Panc1 (cell line): ENCODE measurements around the gene TNFRSF17. TPM values are rescaled to one million over a fixed set of nuclear protein-coding genes. Genes with fewer than 3 reads are reported as not detected.
"Not testable (repeated sequence)": the region's sequence is repeated elsewhere in the genome, so short reads cannot be mapped to it uniquely, and the experiment has no call there.

ENCODE experiments used
- ATAC-seq: fragments of 200-7000 bp; cut with Tn5 transposase; 2 replicates; pipeline ENCODE4 v1.9.1; 2020; ENCODE audit warnings: mild to moderate bottlenecking, moderate library complexity
- BruUV-seq: library from RNA; stranded (reverse); fragments of 400-500 nt; replicated peaks from 2 replicates; lab custom pipeline; 2021; lab: Mats Ljungman, UMichigan
- CTCF ChIA-PET: fragments of 300-600 bp; sonication (Branson Sonifier 250); formaldehyde crosslinking; loops from one replicate; lab custom pipeline; 2022; ENCODE audit warnings: antibody characterized with exemption; lab: Charles Lee
- POLR2A ChIA-PET: fragments of 300-600 bp; sonication (Branson Sonifier 250); formaldehyde crosslinking; loops from one replicate; lab custom pipeline; 2022; ENCODE audit warnings: antibody characterized with exemption; lab: Charles Lee
- DNase-seq: peaks from one replicate; pipeline ENCODE4 v3.0.0-alpha.2; 2010; ENCODE audit warnings: low read depth, low spot score
- H3K27ac ChIP-seq: 2 replicates; pipeline ENCODE4 v1.5.1; 2011; ENCODE audit warnings: mild to moderate bottlenecking, low read length, inconsistent platforms
- H3K27me3 ChIP-seq: fragments of 200-500 bp; sonication (Bioruptor generic); 2 replicates; pipeline ENCODE4 v1.6.0; 2014; ENCODE audit warnings: low read length, inconsistent platforms; ENCODE audit not compliant: control insufficient read depth, insufficient read depth
- H3K36me3 ChIP-seq: fragments of 200-500 bp; sonication (Bioruptor generic); 2 replicates; pipeline ENCODE4 v1.5.1; 2014; ENCODE audit warnings: inconsistent platforms, mild to moderate bottlenecking, low read length, moderate library complexity; ENCODE audit not compliant: control insufficient read depth, insufficient read depth
- H3K4me1 ChIP-seq: 2 replicates; pipeline ENCODE4 v1.5.1; 2011; ENCODE audit warnings: inconsistent platforms, mild to moderate bottlenecking, low read length, moderate library complexity; ENCODE audit not compliant: control insufficient read depth, insufficient read depth
- H3K4me3 ChIP-seq, 2 experiments: 2 replicates each; pipeline ENCODE4 v1.5.1; 2011 to 2012; ENCODE audit warnings: low read depth in 2 of 2, low read length in 2 of 2, mild to moderate bottlenecking in 2 of 2, inconsistent platforms in 1 of 2, moderate library complexity in 1 of 2
- H3K9me3 ChIP-seq: fragments of 200-500 bp; sonication (Bioruptor generic); 2 replicates; pipeline ENCODE4 v1.5.1; 2014; ENCODE audit warnings: low read depth, mild to moderate bottlenecking, inconsistent platforms, low read length, moderate library complexity; ENCODE audit not compliant: control insufficient read depth, insufficient read depth
- POLR2AphosphoS5 ChIP-seq: IDR thresholded peaks from 2 replicates; pipeline ENCODE4 v1.6.1; 2012; ENCODE audit warnings: mild to moderate bottlenecking, low read depth, low read length, moderate library complexity
- SIN3A ChIP-seq: IDR thresholded peaks from 2 replicates; pipeline ENCODE4 v1.6.1; 2012; ENCODE audit warnings: low read depth, mild to moderate bottlenecking, low read length, moderate library complexity, borderline replicate concordance; ENCODE audit not compliant: insufficient read depth
- TCF7L2 ChIP-seq: IDR thresholded peaks from 2 replicates; pipeline ENCODE4 v1.6.1; 2011; ENCODE audit warnings: mild to moderate bottlenecking, low read depth, low read length, inconsistent platforms
- in situ Hi-C: cut with HindIII; loops from 2 replicates; pipeline ENCODE4 v1.10.0; 2016; ENCODE audit warnings: low sequenced_read_pairs, low pct_unique_long_range_greater_than_20kb
- intact Hi-C: fragments of 100-400 bp; cut with micrococcal nuclease; formaldehyde crosslinking; loops from one replicate; pipeline ENCODE4 v1.10.0; 2022; ENCODE audit not compliant: unreplicated experiment
- total RNA-seq: library from RNA; stranded (reverse); gene quantifications from one replicate; pipeline ENCODE4 v1.2.1, GENCODE V29; 2021; ENCODE audit not compliant: unreplicated experiment
- TF ChIP-seq, protein P1 (sequence below): fragments of 450-650 bp; IDR thresholded peaks from 2 replicates; pipeline ENCODE4 v1.5.1; 2017; ENCODE audit warnings: mild to moderate bottlenecking
- TF ChIP-seq, protein P2 (sequence below), 2 experiments: IDR thresholded peaks; 2 replicates each; pipeline ENCODE4 v1.6.1; 2011 to 2012; ENCODE audit warnings: low read depth in 2 of 2, control low read depth in 1 of 2, low read length in 1 of 2, mild to moderate bottlenecking in 1 of 2, moderate library complexity in 1 of 2; ENCODE audit not compliant: insufficient read depth in 1 of 2

TNFRSF17 gene
- total RNA-seq, 1 experiment from 2014 or later = not detected

DNA sequence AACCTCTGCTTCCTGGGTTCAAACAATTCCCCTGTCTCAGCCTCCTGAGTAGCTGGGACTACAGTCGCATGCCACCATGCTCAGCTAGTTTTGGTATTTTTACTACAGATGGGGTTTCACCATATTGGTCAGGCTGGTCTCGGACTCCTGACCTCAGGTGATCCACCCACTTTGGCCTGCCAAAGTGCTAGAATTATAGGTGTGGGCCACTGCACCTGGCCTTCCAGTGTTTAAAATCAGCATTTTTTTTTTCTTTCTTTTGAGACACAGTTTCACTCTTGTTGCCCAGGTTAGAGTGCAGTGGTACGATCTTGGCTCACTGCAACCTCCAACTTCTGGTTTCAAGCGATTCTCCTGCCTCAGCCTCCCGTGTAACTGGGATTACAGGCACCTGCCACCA lies 5.3 kb downstream of the TNFRSF17 start:
- intact Hi-C loops, CTCF ChIA-PET: not testable (repeated sequence)

DNA sequence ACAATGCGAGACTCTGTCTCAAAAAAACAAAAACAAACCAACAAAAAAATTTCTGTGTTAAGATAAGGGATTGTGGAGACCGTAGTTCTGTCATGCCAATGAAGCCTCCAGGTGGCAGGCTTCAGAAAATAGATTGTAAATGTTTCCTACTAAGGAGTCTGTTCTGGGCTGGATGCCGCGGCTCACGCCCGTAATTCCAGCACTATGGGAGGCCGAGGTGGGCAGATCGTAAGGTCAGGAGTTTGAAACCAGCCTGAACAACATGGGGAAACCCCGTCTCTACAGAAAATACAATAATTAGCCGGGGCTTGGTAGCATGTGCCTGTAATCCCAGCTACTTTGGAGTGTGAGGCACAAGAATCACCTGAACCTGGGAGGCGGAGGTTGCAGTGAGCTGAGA lies 7.1 kb downstream of the TNFRSF17 start:
- intact Hi-C loops (loop anchor here (1.0 kb wide), 1 partner anchor 96 kb away; no protein-coding TSS in a partner anchor), in situ Hi-C loops (no loop called here)
- DNase-seq = no peak
- ATAC-seq = no peak
- no peaks in the 10 kb centered on the region for H3K9me3 ChIP-seq
- POLR2A ChIA-PET = no interaction called here
- no peaks in the 10 kb centered on the region for H3K36me3 ChIP-seq
- H3K4me1 ChIP-seq = no peaks in the 10 kb centered on the region
- no TSS peak for BruUV-seq
- H3K4me3 ChIP-seq = no peak overlapping the region
- no peak overlapping the region for H3K27ac ChIP-seq
- CTCF ChIA-PET = interaction anchor here (1.0 kb wide), 1 partner anchor 96 kb away, joined by 5 read pairs; no protein-coding TSS in a partner anchor
- TF ChIP-seq POLR2AphosphoS5 (no peak), SIN3A (no peak), TCF7L2 (no peak)
- TF ChIP-seq, protein P1, sequence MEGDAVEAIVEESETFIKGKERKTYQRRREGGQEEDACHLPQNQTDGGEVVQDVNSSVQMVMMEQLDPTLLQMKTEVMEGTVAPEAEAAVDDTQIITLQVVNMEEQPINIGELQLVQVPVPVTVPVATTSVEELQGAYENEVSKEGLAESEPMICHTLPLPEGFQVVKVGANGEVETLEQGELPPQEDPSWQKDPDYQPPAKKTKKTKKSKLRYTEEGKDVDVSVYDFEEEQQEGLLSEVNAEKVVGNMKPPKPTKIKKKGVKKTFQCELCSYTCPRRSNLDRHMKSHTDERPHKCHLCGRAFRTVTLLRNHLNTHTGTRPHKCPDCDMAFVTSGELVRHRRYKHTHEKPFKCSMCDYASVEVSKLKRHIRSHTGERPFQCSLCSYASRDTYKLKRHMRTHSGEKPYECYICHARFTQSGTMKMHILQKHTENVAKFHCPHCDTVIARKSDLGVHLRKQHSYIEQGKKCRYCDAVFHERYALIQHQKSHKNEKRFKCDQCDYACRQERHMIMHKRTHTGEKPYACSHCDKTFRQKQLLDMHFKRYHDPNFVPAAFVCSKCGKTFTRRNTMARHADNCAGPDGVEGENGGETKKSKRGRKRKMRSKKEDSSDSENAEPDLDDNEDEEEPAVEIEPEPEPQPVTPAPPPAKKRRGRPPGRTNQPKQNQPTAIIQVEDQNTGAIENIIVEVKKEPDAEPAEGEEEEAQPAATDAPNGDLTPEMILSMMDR = no peak; the same call in 1 of the 2 replicates
- TF ChIP-seq, protein P2, sequence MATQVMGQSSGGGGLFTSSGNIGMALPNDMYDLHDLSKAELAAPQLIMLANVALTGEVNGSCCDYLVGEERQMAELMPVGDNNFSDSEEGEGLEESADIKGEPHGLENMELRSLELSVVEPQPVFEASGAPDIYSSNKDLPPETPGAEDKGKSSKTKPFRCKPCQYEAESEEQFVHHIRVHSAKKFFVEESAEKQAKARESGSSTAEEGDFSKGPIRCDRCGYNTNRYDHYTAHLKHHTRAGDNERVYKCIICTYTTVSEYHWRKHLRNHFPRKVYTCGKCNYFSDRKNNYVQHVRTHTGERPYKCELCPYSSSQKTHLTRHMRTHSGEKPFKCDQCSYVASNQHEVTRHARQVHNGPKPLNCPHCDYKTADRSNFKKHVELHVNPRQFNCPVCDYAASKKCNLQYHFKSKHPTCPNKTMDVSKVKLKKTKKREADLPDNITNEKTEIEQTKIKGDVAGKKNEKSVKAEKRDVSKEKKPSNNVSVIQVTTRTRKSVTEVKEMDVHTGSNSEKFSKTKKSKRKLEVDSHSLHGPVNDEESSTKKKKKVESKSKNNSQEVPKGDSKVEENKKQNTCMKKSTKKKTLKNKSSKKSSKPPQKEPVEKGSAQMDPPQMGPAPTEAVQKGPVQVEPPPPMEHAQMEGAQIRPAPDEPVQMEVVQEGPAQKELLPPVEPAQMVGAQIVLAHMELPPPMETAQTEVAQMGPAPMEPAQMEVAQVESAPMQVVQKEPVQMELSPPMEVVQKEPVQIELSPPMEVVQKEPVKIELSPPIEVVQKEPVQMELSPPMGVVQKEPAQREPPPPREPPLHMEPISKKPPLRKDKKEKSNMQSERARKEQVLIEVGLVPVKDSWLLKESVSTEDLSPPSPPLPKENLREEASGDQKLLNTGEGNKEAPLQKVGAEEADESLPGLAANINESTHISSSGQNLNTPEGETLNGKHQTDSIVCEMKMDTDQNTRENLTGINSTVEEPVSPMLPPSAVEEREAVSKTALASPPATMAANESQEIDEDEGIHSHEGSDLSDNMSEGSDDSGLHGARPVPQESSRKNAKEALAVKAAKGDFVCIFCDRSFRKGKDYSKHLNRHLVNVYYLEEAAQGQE (IDR thresholded peaks at IDR 0.05; ENCODE audit: insufficient read depth in 1 of 2, low read depth in 2 of 2, low read length in 1 of 2) = no peak
- H3K27me3 ChIP-seq = no peaks in the 10 kb centered on the region

More for the DNA sequence above, 5.3 kb downstream of the TNFRSF17 start:
- BruUV-seq, H3K4me1 ChIP-seq, DNase-seq, H3K36me3 ChIP-seq, in situ Hi-C loops, H3K4me3 ChIP-seq, H3K9me3 ChIP-seq, H3K27ac ChIP-seq, ATAC-seq, H3K27me3 ChIP-seq: not testable (repeated sequence)
- POLR2A ChIA-PET = interaction anchor here (0.6 kb wide), 1 partner anchor 59 kb away, joined by 3 read pairs; no protein-coding TSS in a partner anchor

DNA sequence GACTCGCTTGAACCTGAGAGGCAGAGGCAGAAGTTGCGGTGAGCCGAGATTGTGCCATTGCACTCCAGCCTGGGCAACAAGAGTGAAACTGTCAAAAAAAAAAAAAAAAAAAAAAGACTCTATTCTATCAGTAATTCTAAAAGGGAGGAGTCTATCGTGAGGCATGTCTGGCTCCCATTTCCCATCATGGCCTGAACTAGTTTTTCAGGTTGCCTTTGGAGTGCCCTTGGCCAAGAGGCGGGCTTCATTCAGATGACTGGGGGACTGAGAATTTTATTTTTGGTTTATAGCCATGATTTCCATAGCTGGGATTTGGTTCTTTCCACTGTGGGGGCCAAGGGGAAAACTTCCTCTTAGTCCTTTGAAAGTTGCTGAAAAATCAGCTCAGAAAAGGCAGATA lies 8.1 kb downstream of the TNFRSF17 start:
- H3K4me1 ChIP-seq = peaks cover 5% of the 10 kb centered on the region; the same call in 1 of the 2 replicates
- H3K36me3 ChIP-seq = no peaks in the 10 kb centered on the region
- ATAC-seq (no peak), DNase-seq (no peak)
- TF ChIP-seq, protein P2 (IDR thresholded peaks at IDR 0.05; ENCODE audit: insufficient read depth in 1 of 2, low read depth in 2 of 2, low read length in 1 of 2) = no peak
- no peak for TF ChIP-seq POLR2AphosphoS5
- no peak for TF ChIP-seq SIN3A
- TF ChIP-seq TCF7L2 = no peak
- TF ChIP-seq, protein P1 = no peak
- no peaks in the 10 kb centered on the region for H3K9me3 ChIP-seq
- no peak overlapping the region for H3K27ac ChIP-seq
- POLR2A ChIA-PET = interaction anchor here (0.7 kb wide), 1 partner anchor 171 kb away, joined by 11 read pairs; no protein-coding TSS in a partner anchor
- CTCF ChIA-PET = no interaction called here
- no peak overlapping the region for H3K4me3 ChIP-seq
- no TSS peak for BruUV-seq
- intact Hi-C loops = no loop called here
- in situ Hi-C loops = no loop called here
- H3K27me3 ChIP-seq = no peaks in the 10 kb centered on the region
